DLD1 (cell line): ENCODE data around the gene DTNB.
"Not testable (repeated sequence)": the region's sequence is repeated elsewhere in the genome, so short reads cannot be mapped to it uniquely, and the experiment has no call there.

Experiments
- in situ Hi-C: cut with HindIII; loops from 2 replicates; pipeline ENCODE4 v1.10.0; 2017; ENCODE audit warnings: low sequenced_read_pairs

Gene DTNB

GRCh38 chr2:25684577-25685473, 11.4 kb upstream of the DTNB start:
- in situ Hi-C loops, result no loop called here

GRCh38 chr2:25682082-25682481, 8.7 kb upstream of the DTNB start:
- in situ Hi-C loops, result no loop called here

- in situ Hi-C loops, result no loop called here
Observed at GRCh38 chr2:25677877-25678276, 4.5 kb upstream of the DTNB start.

GRCh38 chr2:25674077-25674362, 643 bp upstream of the DTNB start:
- in situ Hi-C loops, result no loop called here

- in situ Hi-C loops, result no loop called here
Observed at GRCh38 chr2:25672494-25673299, 680 bp downstream of the DTNB start.

- in situ Hi-C loops, result no loop called here
Observed at GRCh38 chr2:25671622-25672021, 1.8 kb downstream of the DTNB start.

- in situ Hi-C loops, result no loop called here
Observed at GRCh38 chr2:25669520-25669919, 3.9 kb downstream of the DTNB start.

- in situ Hi-C loops, result no loop called here
Observed at GRCh38 chr2:25666218-25666617, 7.2 kb downstream of the DTNB start.

GRCh38 chr2:25665429-25665828, 7.9 kb downstream of the DTNB start:
- in situ Hi-C loops, result not testable (repeated sequence)

- in situ Hi-C loops, result no loop called here
Observed at GRCh38 chr2:25664965-25665307, 8.4 kb downstream of the DTNB start.

- in situ Hi-C loops, result no loop called here
Observed at GRCh38 chr2:25664183-25664964, 9.0 kb downstream of the DTNB start.

GRCh38 chr2:25655316-25655715, 18.1 kb downstream of the DTNB start:
- in situ Hi-C loops, result no loop called here

- in situ Hi-C loops, result no loop called here
Observed at GRCh38 chr2:25654801-25655200, 18.6 kb downstream of the DTNB start.

- in situ Hi-C loops, result no loop called here
Observed at GRCh38 chr2:25651782-25652455, 21.5 kb downstream of the DTNB start.

- in situ Hi-C loops, result no loop called here
Observed at GRCh38 chr2:25651066-25651465, 22.3 kb downstream of the DTNB start.

- in situ Hi-C loops, result no loop called here
Observed at GRCh38 chr2:25650256-25650655, 23.1 kb downstream of the DTNB start.

- in situ Hi-C loops, result no loop called here
Observed at GRCh38 chr2:25649786-25650185, 23.6 kb downstream of the DTNB start.

GRCh38 chr2:25642298-25642697, 31.1 kb downstream of the DTNB start:
- in situ Hi-C loops, result no loop called here

- in situ Hi-C loops, result no loop called here
Observed at GRCh38 chr2:25639696-25640095, 33.7 kb downstream of the DTNB start.

- in situ Hi-C loops, result no loop called here
Observed at GRCh38 chr2:25639131-25639530, 34.2 kb downstream of the DTNB start.

- in situ Hi-C loops, result no loop called here
Observed at GRCh38 chr2:25635797-25636196, 37.6 kb downstream of the DTNB start.
